Measurements from ENCODE around the gene HSDL1. TPM values are rescaled to one million over a fixed set of nuclear protein-coding genes. Genes with fewer than 3 reads are reported as not detected.

HSDL1 gene
- total and polyA plus RNA-seq, 2 donors (not counting 3 experiments of a cell fraction or from before 2014, with no cell fraction given), result 19.9 to 27.9 TPM

DNA sequence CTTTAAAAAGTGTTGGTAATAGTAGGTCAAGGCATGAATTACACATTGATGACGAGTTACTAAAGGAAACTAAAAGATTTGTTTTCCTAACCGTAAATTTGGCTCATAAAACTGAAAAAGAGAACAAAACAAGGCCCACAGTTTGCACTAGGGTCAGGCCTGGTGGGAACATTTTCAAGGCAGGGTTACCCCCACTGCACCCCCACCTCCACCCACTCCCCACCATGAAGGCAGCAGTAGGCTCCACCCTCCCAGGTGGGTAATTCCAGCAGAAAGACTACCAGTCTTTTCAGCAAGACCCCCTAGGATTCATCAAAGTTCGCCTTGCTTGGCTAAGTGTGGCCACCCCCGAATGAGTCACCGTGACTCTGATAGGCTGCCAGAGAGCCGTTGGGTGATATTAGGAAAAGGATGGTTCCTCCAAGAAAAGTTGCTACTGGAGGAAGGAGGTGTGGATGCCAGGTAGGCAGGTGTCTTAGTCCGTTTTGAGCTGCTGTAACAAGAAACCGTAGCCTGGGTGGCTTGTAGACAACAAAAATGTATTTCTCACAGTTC, 8.8 kb upstream of the HSDL1 start:
- CTCF ChIA-PET, result interaction anchor here (1.0 kb wide), 1 partner anchor 33 kb away, joined by 3 read pairs; the partner anchor contains the start of gene TAF1C
- Histone ChIP-seq H3K9ac (replicated peaks; ENCODE audit: extremely low read depth, insufficient read depth, low read length) (no peak overlapping the region), H3K36me3 (ENCODE audit: control insufficient read depth in 2 of 2, extremely low read depth in 1 of 2, insufficient read depth in 2 of 2, low read length in 2 of 2) (no peaks in the 10 kb centered on the region), H3K79me2 (ENCODE audit: control insufficient read depth, insufficient read depth, low read length) (no peaks in the 10 kb centered on the region), H3K4me3 (replicated peaks in 1 of 3; ENCODE audit: insufficient read depth in 1 of 3, low read depth in 1 of 3, low read length in 3 of 3) (no peak overlapping the region), H3K4me1 (ENCODE audit: control insufficient read depth, extremely low read depth, insufficient read depth, low read length) (no peaks in the 10 kb centered on the region), H2AFZ (ENCODE audit: low read depth, low read length) (no peak overlapping the region), H4K20me1 (replicated peaks; ENCODE audit: control insufficient read depth, extremely low read depth, insufficient read depth, low read length) (no peaks in the 10 kb centered on the region), H3K4me2 (ENCODE audit: insufficient read depth, low read length) (no peak overlapping the region), H3K9me3 (replicated peaks; ENCODE audit: control insufficient read depth, insufficient read depth, low read length) (no peaks in the 10 kb centered on the region), H3K27ac (ENCODE audit: insufficient read depth, low read depth, low read length) (no peak overlapping the region), H3K27me3 (ENCODE audit: control insufficient read depth in 2 of 2, insufficient read depth in 2 of 2, low read length in 2 of 2) (peaks cover 8 to 12% of the 10 kb centered on the region in 2 experiments), H3K9me1 (replicated peaks; ENCODE audit: control insufficient read depth, extremely low read depth, insufficient read depth, low read length) (no peaks in the 10 kb centered on the region)
- FAIRE-seq (no peak), DNase-seq (ENCODE audit: low read depth, low spot score) (no peak)
- intact Hi-C loops (cut with micrococcal nuclease), result no loop called here
- POLR2A ChIA-PET, result no interaction called here
- TF ChIP-seq POLR2A (IDR thresholded peaks at IDR 0.05; ENCODE audit: low read depth, low read length) (no peak), MYC (IDR thresholded peaks at IDR 0.05; ENCODE audit: low read depth, low read length) (no peak)
- no TSS peak for BruUV-seq (replicated peaks)
- dilution Hi-C loops (cut with MboI; ENCODE audit: extremely low pct_ligation_motif_present, low sequenced_read_pairs), result no loop called here

DNA sequence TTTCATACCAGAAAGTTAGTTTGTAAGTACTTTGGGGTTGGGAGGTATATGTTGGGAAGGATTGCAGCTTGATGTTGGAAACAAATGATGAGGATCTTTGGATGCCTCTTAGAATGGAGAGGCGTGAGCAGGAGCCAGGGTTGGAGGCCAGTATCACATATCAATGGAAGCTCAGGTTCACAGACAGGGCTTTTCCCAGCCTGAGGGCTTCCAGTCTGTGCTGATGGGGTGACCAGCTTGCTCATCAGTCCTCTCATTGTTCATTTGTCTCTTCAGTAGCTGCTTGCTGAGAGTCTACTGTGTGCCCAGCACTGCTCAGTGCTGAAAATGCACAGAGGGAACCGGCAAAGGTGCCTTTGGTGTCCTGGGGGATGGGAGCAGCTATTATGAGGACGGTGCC, 5.9 kb upstream of the HSDL1 start:
- POLR2A ChIA-PET, result no interaction called here

More for the DNA sequence above, 5.9 kb upstream of the HSDL1 start:
- CTCF ChIA-PET, result interaction anchor here (2.2 kb wide), 1 partner anchor 36 kb away, joined by 12 read pairs; the partner anchor contains the start of gene TAF1C
- H3K4me2 ChIP-seq (ENCODE audit: insufficient read depth, low read length), result no peak overlapping the region
- no peaks in the 10 kb centered on the region for H4K20me1 ChIP-seq (replicated peaks; ENCODE audit: control insufficient read depth, extremely low read depth, insufficient read depth, low read length)
- no peaks in the 10 kb centered on the region for H3K9me1 ChIP-seq (replicated peaks; ENCODE audit: control insufficient read depth, extremely low read depth, insufficient read depth, low read length)
- dilution Hi-C loops (cut with MboI; ENCODE audit: extremely low pct_ligation_motif_present, low sequenced_read_pairs) (no loop called here), intact Hi-C loops (cut with micrococcal nuclease) (no loop called here)
- H2AFZ ChIP-seq (ENCODE audit: low read depth, low read length), result no peak overlapping the region
- H3K4me1 ChIP-seq (ENCODE audit: control insufficient read depth, extremely low read depth, insufficient read depth, low read length), result no peaks in the 10 kb centered on the region
- no peak for TF ChIP-seq EZH2 (IDR thresholded peaks at IDR 0.05; ENCODE audit: borderline replicate concordance, low read depth, low read length, severe bottlenecking)
- no peak for TF ChIP-seq GATA2 (IDR thresholded peaks at IDR 0.05; ENCODE audit: insufficient read depth, insufficient read length, low read depth, low read length)
- no peak for TF ChIP-seq POLR2AphosphoS5 (IDR thresholded peaks at IDR 0.05; ENCODE audit: insufficient read depth, low read depth, low read length)
- TF ChIP-seq MYC (IDR thresholded peaks at IDR 0.05; ENCODE audit: low read depth, low read length), result no peak
- no peak for TF ChIP-seq POLR2A (IDR thresholded peaks at IDR 0.05; ENCODE audit: low read depth, low read length)
- no peak for TF ChIP-seq FOS (IDR thresholded peaks at IDR 0.05; ENCODE audit: borderline replicate concordance, insufficient read depth, low read length)
- TF ChIP-seq, protein P1, sequence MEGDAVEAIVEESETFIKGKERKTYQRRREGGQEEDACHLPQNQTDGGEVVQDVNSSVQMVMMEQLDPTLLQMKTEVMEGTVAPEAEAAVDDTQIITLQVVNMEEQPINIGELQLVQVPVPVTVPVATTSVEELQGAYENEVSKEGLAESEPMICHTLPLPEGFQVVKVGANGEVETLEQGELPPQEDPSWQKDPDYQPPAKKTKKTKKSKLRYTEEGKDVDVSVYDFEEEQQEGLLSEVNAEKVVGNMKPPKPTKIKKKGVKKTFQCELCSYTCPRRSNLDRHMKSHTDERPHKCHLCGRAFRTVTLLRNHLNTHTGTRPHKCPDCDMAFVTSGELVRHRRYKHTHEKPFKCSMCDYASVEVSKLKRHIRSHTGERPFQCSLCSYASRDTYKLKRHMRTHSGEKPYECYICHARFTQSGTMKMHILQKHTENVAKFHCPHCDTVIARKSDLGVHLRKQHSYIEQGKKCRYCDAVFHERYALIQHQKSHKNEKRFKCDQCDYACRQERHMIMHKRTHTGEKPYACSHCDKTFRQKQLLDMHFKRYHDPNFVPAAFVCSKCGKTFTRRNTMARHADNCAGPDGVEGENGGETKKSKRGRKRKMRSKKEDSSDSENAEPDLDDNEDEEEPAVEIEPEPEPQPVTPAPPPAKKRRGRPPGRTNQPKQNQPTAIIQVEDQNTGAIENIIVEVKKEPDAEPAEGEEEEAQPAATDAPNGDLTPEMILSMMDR (IDR thresholded peaks at IDR 0.05; ENCODE audit: extremely low read depth in 1 of 2, insufficient read depth in 1 of 2, low read depth in 1 of 2, low read length in 2 of 2), result no peak
- no peak for TF ChIP-seq JUN (IDR thresholded peaks at IDR 0.05; ENCODE audit: borderline replicate concordance, insufficient read depth, insufficient read length, low read depth)
- TF ChIP-seq, protein P2, sequence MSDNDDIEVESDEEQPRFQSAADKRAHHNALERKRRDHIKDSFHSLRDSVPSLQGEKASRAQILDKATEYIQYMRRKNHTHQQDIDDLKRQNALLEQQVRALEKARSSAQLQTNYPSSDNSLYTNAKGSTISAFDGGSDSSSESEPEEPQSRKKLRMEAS (IDR thresholded peaks at IDR 0.05; ENCODE audit: insufficient read depth, insufficient read length), result no peak
- DNase-seq (ENCODE audit: low read depth, low spot score) (no peak), FAIRE-seq (no peak)
- no peaks in the 10 kb centered on the region for H3K79me2 ChIP-seq (ENCODE audit: control insufficient read depth, insufficient read depth, low read length)
- no peak overlapping the region for H3K9ac ChIP-seq (replicated peaks; ENCODE audit: extremely low read depth, insufficient read depth, low read length)
- no peaks in the 10 kb centered on the region for H3K36me3 ChIP-seq (ENCODE audit: control insufficient read depth in 2 of 2, extremely low read depth in 1 of 2, insufficient read depth in 2 of 2, low read length in 2 of 2)
- H3K27ac ChIP-seq (ENCODE audit: insufficient read depth, low read depth, low read length), result no peak overlapping the region
- peaks cover 4 to 8% of the 10 kb centered on the region in 2 experiments for H3K27me3 ChIP-seq (ENCODE audit: control insufficient read depth in 2 of 2, insufficient read depth in 2 of 2, low read length in 2 of 2)
- no peaks in the 10 kb centered on the region for H3K9me3 ChIP-seq (replicated peaks; ENCODE audit: control insufficient read depth, insufficient read depth, low read length)
- no peak overlapping the region for H3K4me3 ChIP-seq (replicated peaks in 1 of 3; ENCODE audit: insufficient read depth in 1 of 3, low read depth in 1 of 3, low read length in 3 of 3)
- BruUV-seq (replicated peaks), result no TSS peak
